GM21381 (cell line): ENCODE data around the gene LMAN1L.
A peak's percentile ranks its signal among the peaks of the same experiment; 100 is the strongest.
"Not testable (repeated sequence)": the region's sequence is repeated elsewhere in the genome, so short reads cannot be mapped to it uniquely, and the experiment has no call there.

Source experiments
- ATAC-seq: cut with Tn5 transposase; IDR thresholded peaks from one replicate; pipeline ENCODE4 v1.9.1; 2021; ENCODE audit warnings: mild to moderate bottlenecking, moderate library complexity; ENCODE audit not compliant: unreplicated experiment

The LMAN1L gene

DNA sequence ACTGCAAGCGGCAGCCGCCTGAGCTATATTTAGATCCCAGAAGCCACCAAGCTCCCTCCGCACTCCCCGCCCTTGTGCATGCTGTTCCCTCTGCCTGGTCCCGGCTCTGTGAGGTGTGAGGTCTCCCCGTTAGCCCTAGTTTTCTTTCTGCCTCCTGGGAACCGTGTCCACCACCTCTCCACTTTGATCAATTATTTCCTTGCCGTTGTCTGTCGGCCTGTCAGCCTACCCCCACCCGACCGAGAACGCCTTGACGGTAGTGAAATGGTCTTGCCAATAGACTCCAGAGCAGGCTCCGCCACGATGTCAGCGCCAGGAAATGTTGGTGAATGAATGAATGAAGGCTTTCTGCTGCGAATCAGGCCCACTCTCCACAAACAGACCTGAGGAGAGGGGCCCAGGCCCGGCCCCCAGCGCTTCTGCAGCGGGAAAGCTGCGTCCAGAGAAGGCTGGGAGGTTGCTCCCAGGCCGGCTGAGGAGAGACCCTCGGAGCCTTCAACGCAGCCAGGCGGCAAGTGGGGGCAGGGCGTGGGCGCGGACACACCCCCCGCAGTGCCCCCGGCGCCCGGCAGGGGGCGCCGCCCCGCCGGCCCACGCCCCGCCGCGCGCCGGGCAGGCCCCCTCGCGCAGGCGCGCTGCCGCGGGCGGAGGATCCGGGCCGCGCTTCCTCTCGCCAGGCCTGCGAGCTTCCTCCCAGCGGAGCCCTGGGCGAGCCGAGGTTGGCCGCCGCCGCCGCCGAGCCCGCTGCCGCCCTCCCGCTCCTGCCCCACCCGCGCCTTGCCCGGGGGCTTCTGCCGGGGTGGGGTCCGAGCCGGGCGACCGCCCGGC is 31.0 kb upstream of the LMAN1L start, which contains the start of gene CSK:
Gene CSK, plus strand, starts transcription at position 650 of the 828 bp plus-strand sequence. CDS start 16,218 bp downstream, outside the sequence.
- peak; percentile 33 for ATAC-seq

GRCh38 chr15:74782259-74783071 is 30.2 kb upstream of the LMAN1L start:
- peak; percentile 5 for ATAC-seq

- ATAC-seq, result no peak
These were observed 29.4 kb upstream of the LMAN1L start for GRCh38 chr15:74783072-74783807.

DNA sequence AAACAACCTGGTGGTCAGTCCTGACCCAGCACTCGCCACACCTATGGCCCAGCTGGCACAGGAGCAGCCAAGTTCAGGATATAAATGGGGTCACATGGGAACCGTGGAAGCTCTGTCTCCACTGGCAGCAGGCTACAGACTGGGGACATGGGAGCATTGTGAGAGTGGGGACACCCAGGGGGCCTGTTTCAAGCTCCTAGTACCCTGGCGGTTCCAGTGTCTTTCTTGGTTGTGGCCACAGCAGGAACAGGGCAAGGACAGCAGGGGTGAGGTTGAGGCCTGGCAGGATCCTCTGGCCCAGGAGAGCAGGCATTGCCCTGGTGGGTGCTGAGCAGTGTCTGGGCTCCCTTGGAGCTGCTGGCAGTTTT is 28.8 kb upstream of the LMAN1L start:
- ATAC-seq, result no peak

GRCh38 chr15:74784426-74785193 is 28.0 kb upstream of the LMAN1L start:
- ATAC-seq, result no peak

GRCh38 chr15:74785194-74786032 is 27.2 kb upstream of the LMAN1L start:
- no peak for ATAC-seq

- not testable (repeated sequence) for ATAC-seq
These were observed 26.6 kb upstream of the LMAN1L start for GRCh38 chr15:74786081-74786480.

GRCh38 chr15:74786551-74787165 is 26.0 kb upstream of the LMAN1L start:
- ATAC-seq, result no peak

DNA sequence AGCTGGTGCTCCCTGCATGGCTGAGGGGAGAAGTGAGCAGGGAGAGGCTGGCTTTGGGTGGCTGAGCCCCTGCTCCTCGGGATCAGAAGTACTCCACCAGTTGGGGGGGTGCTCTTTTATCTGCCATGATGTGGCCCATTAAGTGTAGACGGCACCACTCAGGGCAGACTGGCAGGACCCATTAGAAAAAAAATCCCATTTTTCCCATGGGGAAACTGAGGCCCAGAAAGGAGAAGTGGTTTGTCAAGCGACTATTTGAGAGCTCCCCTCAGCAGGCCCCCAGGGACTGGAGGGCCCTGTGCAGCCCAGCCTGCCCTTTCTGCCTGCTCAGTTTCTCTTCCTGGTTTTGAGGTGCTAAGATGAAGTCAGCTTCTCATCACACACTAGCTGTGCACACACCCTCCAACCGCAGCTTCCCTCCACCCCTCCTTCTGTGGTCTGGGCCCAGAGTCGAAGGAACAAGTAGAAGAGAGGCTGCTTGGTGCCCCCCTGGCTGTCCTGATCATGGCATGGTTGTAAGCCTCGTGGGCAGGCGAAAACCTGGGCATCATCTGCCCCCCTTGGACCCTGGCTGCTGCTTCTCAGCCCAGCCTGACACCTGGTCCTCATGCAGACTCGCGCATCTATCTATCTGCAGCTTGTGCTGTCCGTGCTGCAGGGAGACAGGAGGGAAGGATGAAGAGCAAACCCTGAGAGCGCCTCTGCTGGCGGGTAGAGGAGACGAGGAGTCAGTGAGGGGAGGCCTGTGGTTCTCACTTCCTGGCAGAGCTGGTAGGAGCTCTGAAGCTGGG is 25.2 kb upstream of the LMAN1L start:
- ATAC-seq, result peak; percentile 45

DNA sequence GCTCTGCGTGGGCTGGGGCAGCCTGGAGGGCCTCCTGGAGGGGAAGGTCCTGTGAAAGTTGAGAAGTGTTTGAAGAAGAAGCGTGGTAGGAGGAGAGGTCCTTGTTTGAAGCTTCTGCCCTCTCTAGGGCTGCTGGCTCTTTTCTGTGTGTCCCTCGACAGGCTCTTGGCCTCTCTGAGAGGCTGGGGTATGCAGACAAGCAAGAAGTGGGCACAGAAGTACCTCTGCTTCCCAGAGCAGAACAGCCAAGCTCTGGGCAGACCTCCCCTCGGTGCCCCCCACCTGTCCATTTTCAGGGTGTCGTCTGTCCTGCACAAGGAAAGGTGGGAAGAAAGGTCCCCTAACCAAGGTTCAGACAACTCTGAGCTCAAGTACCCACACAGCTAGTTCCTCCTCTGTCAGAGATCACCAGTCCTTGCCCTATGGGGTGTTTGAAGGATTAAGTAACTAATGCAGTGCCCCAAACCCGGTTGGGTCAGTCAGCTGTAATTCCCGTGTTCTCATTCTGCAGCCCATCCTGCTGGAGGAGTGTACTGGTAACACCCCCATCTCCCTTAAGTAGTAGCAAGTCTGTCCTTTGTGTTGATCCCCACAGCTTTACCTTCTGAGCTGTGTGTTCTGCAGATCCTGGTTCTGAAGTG is 24.5 kb upstream of the LMAN1L start:
- no peak for ATAC-seq

- peak; percentile 27 for ATAC-seq
These were observed 23.9 kb upstream of the LMAN1L start for GRCh38 chr15:74788683-74789151.

DNA sequence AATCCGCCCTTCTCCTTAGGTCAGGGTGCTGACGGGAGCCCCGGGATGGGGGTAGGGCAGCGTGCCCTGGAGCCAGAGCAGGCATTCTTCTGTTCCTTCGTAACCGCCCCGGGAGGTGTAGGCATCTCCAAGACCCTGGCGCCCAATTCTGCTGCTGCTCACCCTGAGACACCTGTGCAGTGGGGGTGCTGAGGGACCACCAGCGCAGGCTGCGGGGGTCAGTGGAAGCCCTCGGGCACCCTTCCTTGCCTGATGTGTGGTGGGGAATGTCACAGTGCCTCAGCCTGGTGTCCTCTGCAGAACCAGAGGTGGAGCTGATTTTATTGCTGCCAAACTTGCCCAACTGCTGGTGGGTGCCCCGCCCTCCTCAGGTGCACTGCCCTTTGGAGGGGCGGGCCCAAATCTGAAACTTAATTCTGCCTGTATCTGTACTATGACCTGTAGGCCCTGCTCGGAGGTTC is 23.4 kb upstream of the LMAN1L start:
- no peak for ATAC-seq

DNA sequence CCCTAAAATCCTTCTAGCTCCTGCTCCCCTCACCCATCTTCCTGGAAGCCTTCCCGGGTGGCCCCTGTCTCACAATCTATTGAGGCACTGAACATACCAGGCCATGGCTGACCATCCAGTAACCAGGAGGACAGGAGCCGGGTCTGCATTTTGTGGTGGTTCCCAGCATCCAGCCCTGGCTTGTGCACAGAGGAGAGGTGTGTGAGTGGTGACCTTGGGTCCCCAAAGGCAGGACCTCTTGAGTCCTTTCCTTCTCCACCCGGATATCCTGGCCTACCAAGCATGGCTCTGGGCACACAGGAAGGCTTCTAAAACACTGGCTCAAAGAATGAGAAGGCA is 22.9 kb upstream of the LMAN1L start:
- ATAC-seq, result no peak

- ATAC-seq, result no peak
These were observed 22.3 kb upstream of the LMAN1L start for GRCh38 chr15:74790080-74790916.

DNA sequence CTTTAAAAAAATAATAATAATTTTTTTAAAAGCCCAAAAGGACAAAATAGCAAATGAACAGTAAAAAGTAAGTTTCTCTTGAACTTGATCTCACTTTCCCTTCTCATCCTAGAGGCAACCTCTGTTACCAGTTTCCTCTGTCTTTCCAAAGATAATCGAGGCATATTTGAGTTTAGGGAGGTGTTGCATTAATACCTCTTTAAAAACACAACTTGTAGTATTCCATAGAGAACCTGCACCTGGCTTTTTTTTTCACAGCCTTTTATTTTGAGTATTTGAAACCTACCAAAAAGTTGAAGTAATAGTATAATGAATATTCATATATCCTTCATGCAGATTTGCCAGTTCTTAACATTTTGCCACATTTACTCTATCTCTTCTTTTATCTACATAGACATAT is 21.6 kb upstream of the LMAN1L start:
- ATAC-seq, result no peak

GRCh38 chr15:74791667-74792066 is 21.0 kb upstream of the LMAN1L start:
- ATAC-seq, result no peak
